Measurements from ENCODE around the gene CLDN18. TPM values are rescaled to one million over a fixed set of nuclear protein-coding genes. Genes with fewer than 3 reads are reported as not detected.

Gene CLDN18
- total and polyA plus RNA-seq, 9 of the 15 experiments (the other 6 are each of a cell fraction or from before 2014, with no cell fraction given), result 0.11 TPM; not detected in 8

DNA sequence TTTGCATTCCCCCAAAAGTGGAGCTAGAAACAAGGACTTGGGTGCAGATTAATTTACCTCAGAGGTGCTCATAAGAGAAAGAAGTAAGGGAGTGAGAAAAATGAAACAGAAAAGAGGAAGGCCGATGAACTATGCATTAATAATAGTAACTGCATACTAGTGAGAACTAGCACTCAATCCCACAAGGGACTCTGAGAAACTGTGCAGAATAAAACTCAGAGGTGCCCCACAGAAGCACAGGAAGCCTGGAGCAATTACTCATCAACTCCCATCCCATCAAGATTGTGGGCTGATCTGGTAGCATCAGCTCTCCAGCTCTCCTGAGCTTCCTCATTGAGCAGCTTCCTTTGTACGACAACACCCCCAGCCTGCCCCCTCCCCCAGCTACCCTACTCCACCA is 50.8 kb downstream of the CLDN18 start:
- ChIA-PET CTCF (ENCODE audit: low intra/inter-chr PET ratio) (no interaction called here), POLR2A (no interaction called here)
- Histone ChIP-seq H3K9ac (ENCODE audit: insufficient read depth in 1 of 2, low read depth in 2 of 2, low read length in 2 of 2) (no peak overlapping the region), H2AFZ (ENCODE audit: low read depth, low read length) (no peak overlapping the region), H3K27me3 (ENCODE audit: control insufficient read depth in 2 of 2, insufficient read depth in 2 of 2, low read length in 2 of 2) (peaks cover 0 to 4% of the 10 kb centered on the region in 2 experiments; a peak in 1 of 5 replicates), H3K9me3 (replicated peaks; ENCODE audit: control insufficient read depth, insufficient read depth, low read depth, low read length) (no peaks in the 10 kb centered on the region), H3K79me2 (ENCODE audit: control insufficient read depth, insufficient read depth, low read length) (no peaks in the 10 kb centered on the region), H3K4me1 (replicated peaks in 1 of 2; ENCODE audit: control insufficient read depth in 2 of 2, insufficient read depth in 2 of 2, low read length in 2 of 2) (no peaks in the 10 kb centered on the region), H3K36me3 (ENCODE audit: control insufficient read depth, insufficient read depth, low read length) (no peaks in the 10 kb centered on the region), H3K4me2 (ENCODE audit: insufficient read depth, low read length) (no peak overlapping the region), H3K27ac (ENCODE audit: extremely low read depth, low read depth, low read length) (no peak overlapping the region), H3K9me1 (ENCODE audit: control insufficient read depth, insufficient read depth, low read length) (no peaks in the 10 kb centered on the region), H4K20me1 (replicated peaks; ENCODE audit: control insufficient read depth, insufficient read depth, low read length) (no peaks in the 10 kb centered on the region), H3K4me3 (no peak overlapping the region)
- WGBS (ENCODE audit: insufficient coverage, low coverage, missing lambda C conversion rate), result 0% methylated on average over 1 of the region's 2 CpGs
- DNase-seq (ENCODE audit: extremely low read depth in 1 of 4, low spot score in 3 of 4), result no peak
- in situ Hi-C loops (cut with MboI), result loop anchor here (25.0 kb wide), 1 partner anchor 877 kb away; the partner anchor contains the start of genes FOXL2 and FOXL2NB
- TF ChIP-seq SAFB2 (IDR thresholded peaks at IDR 0.05; ENCODE audit: borderline replicate concordance, low read depth, low read length, severe bottlenecking), result no peak
- TF ChIP-seq SMARCB1 (IDR thresholded peaks at IDR 0.05; ENCODE audit: insufficient read length, low read depth), result no peak
- no TSS peak for BruUV-seq (replicated peaks)
- intact Hi-C loops (cut with micrococcal nuclease), result loop anchor here (10.0 kb wide), 3 partner anchors 214 to 884 kb away; partner anchors contain the start of genes FOXL2, FOXL2NB and NME9
- FAIRE-seq, result no peak
- no peak for ATAC-seq

DNA sequence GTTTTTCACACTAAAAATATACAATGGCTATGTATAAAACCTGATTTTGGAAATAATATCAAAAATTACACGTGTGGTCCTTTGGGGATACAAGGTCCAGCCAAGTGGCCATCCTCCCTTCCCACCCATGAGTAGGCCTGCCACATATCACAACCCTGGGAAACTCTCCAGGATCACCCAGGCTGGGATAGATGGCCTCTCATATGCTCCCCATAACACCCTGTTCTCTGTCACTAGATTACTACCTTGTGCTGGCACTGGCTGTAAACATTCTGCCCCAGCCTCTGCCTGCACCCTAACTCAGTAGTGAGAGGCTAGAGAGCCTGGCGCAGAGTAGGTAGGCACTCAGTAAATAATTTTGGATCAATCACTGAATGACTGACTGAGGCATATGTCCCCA is 52.1 kb downstream of the CLDN18 start:
- ChIA-PET POLR2A (no interaction called here), CTCF (ENCODE audit: low intra/inter-chr PET ratio) (no interaction called here)
- Histone ChIP-seq H3K79me2 (ENCODE audit: control insufficient read depth, insufficient read depth, low read length) (no peaks in the 10 kb centered on the region), H3K27ac (ENCODE audit: extremely low read depth, low read depth, low read length) (no peak overlapping the region), H3K36me3 (ENCODE audit: control insufficient read depth, insufficient read depth, low read length) (no peaks in the 10 kb centered on the region), H3K27me3 (ENCODE audit: control insufficient read depth in 2 of 2, insufficient read depth in 2 of 2, low read length in 2 of 2) (peaks cover 0 to 11% of the 10 kb centered on the region in 2 experiments; a peak in 1 of 5 replicates), H3K9ac (ENCODE audit: insufficient read depth in 1 of 2, low read depth in 2 of 2, low read length in 2 of 2) (no peak overlapping the region), H4K20me1 (replicated peaks; ENCODE audit: control insufficient read depth, insufficient read depth, low read length) (no peaks in the 10 kb centered on the region), H3K9me1 (ENCODE audit: control insufficient read depth, insufficient read depth, low read length) (no peaks in the 10 kb centered on the region), H3K9me3 (replicated peaks; ENCODE audit: control insufficient read depth, insufficient read depth, low read depth, low read length) (no peaks in the 10 kb centered on the region), H3K4me2 (ENCODE audit: insufficient read depth, low read length) (no peak overlapping the region), H3K4me1 (replicated peaks in 1 of 2; ENCODE audit: control insufficient read depth in 2 of 2, insufficient read depth in 2 of 2, low read length in 2 of 2) (no peaks in the 10 kb centered on the region), H3K4me3 (no peak overlapping the region), H2AFZ (ENCODE audit: low read depth, low read length) (no peak overlapping the region)
- intact Hi-C loops (cut with micrococcal nuclease) (loop anchor here (10.0 kb wide), 3 partner anchors 213 to 883 kb away; partner anchors contain the start of genes FOXL2, FOXL2NB and NME9), in situ Hi-C loops (cut with MboI) (loop anchor here (25.0 kb wide), 1 partner anchor 875 kb away; the partner anchor contains the start of genes FOXL2 and FOXL2NB)
- TF ChIP-seq CBFB (CRISPR knock-in tag; IDR thresholded peaks at IDR 0.05) (no peak), FOXM1 (IDR thresholded peaks at IDR 0.05; ENCODE audit: low read depth) (no peak), FOXM1 (CRISPR knock-in tag; IDR thresholded peaks at IDR 0.05; ENCODE audit: low read depth) (no peak), HNRNPK (IDR thresholded peaks at IDR 0.05; ENCODE audit: low read depth, low read length, poor library complexity, severe bottlenecking) (no peak), ZNF717 (CRISPR knock-in tag; IDR thresholded peaks at IDR 0.05) (no peak), HNRNPLL (IDR thresholded peaks at IDR 0.05; ENCODE audit: low read depth, low read length, poor library complexity, severe bottlenecking) (no peak), HIVEP1 (CRISPR knock-in tag; IDR thresholded peaks at IDR 0.05) (no peak)
- TF ChIP-seq, protein P1, sequence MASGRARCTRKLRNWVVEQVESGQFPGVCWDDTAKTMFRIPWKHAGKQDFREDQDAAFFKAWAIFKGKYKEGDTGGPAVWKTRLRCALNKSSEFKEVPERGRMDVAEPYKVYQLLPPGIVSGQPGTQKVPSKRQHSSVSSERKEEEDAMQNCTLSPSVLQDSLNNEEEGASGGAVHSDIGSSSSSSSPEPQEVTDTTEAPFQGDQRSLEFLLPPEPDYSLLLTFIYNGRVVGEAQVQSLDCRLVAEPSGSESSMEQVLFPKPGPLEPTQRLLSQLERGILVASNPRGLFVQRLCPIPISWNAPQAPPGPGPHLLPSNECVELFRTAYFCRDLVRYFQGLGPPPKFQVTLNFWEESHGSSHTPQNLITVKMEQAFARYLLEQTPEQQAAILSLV (tag; IDR thresholded peaks at IDR 0.05), result no peak
- ATAC-seq, result no peak
- 0% methylated on average over 2 of the region's 2 CpGs for whole genome bisulfite sequencing (ENCODE audit: insufficient coverage, low coverage, missing lambda C conversion rate)
- BruUV-seq (replicated peaks), result no TSS peak
- no peak for DNase-seq (ENCODE audit: extremely low read depth in 1 of 4, low spot score in 3 of 4)
- FAIRE-seq, result no peak
